ENCODE measurements around the gene C2CD4C. TPM values are rescaled to one million over a fixed set of nuclear protein-coding genes. Genes with fewer than 3 reads are reported as not detected.
A peak's percentile ranks its signal among the peaks of the same experiment; 100 is the strongest.

Gene C2CD4C
- total RNA-seq, 1 experiment from 2014 or later = 7.1 TPM

DNA sequence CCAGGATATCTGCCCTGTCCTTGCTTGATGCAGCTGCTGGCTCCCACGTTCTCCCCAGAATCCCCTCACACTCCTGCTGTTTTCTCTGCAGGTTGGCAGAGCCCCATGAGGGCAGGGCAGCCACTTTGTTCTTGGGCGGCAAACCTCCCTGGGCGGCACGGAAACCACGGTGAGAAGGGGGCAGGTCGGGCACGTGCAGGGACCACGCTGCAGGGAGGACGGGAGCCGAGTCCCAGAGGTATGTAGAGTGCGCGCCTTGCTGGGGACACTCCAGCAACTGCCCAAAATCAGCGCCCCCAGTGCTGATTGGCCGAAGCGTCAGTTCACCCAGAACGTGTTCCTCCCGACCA is 34.1 kb downstream of the C2CD4C start:
- Histone ChIP-seq H3K9me3 (ENCODE audit: control insufficient read depth in 1 of 2, insufficient read depth in 1 of 2, low read depth in 1 of 2, low read length in 2 of 2) (no peaks in the 10 kb centered on the region), H2AFZ (ENCODE audit: low read depth, low read length, poor library complexity, severe bottlenecking) (no peak overlapping the region), H3K36me3 (ENCODE audit: control insufficient read depth in 1 of 2, insufficient read depth in 2 of 2, low read length in 2 of 2) (no peaks in the 10 kb centered on the region), H3K4me1 (ENCODE audit: control insufficient read depth in 1 of 2, insufficient read depth in 2 of 2, low read length in 2 of 2) (peaks cover 3 to 5% of the 10 kb centered on the region in 2 experiments; a peak in 2 of 4 replicates), H3K27ac (ENCODE audit: low read depth, low read length) (no peak overlapping the region), H3K9ac (ENCODE audit: low read length) (no peak overlapping the region), H3K4me3 (replicated peaks in 1 of 2; ENCODE audit: low read depth in 1 of 2, low read length in 2 of 2) (no peak overlapping the region), H3K27me3 (ENCODE audit: insufficient read depth, low read length) (no peaks in the 10 kb centered on the region), H3K9me2 (ENCODE audit: insufficient read depth) (no peaks in the 10 kb centered on the region), H4K20me1 (ENCODE audit: insufficient read depth) (no peaks in the 10 kb centered on the region), H3K4me2 (ENCODE audit: low read length) (no peak overlapping the region), H3K79me2 (ENCODE audit: insufficient read depth, low read length) (no peaks in the 10 kb centered on the region)
- DNase-seq (ENCODE audit: low read depth, low spot score) = no peak
- ChIA-PET POLR2A (no interaction called here), CTCF (interaction anchor here (0.5 kb wide), 1 partner anchor 131 kb away, joined by 4 read pairs; no protein-coding TSS in a partner anchor), RAD21 (ENCODE audit: low non-redundant PET in 1 of 2, low total read pairs in 2 of 2, uncharacterized antibody in 2 of 2, unreplicated experiment in 2 of 2) (no interaction called here)
- BruUV-seq (replicated peaks) = no TSS peak
- no peak for ATAC-seq
- intact Hi-C loops (cut with micrococcal nuclease) = no loop called here
- TF ChIP-seq EZH2 (IDR thresholded peaks at IDR 0.05) = no peak
- TF ChIP-seq SP1 (IDR thresholded peaks at IDR 0.05; ENCODE audit: low read depth) = no peak
- no peak for TF ChIP-seq YY1 (IDR thresholded peaks at IDR 0.05; ENCODE audit: extremely low read depth, insufficient replicate concordance, low read depth, low read length)
- no peak for TF ChIP-seq TCF7L2 (IDR thresholded peaks at IDR 0.05; ENCODE audit: borderline replicate concordance, extremely low read depth, insufficient read depth, insufficient read length)
- TF ChIP-seq POLR2A (IDR thresholded peaks at IDR 0.05; ENCODE audit: borderline replicate concordance, extremely low read depth, insufficient read depth, insufficient read length) = no peak
- no peak for TF ChIP-seq CEBPB (IDR thresholded peaks at IDR 0.05; ENCODE audit: low read depth)
- no peak for TF ChIP-seq SIN3A (IDR thresholded peaks at IDR 0.05; ENCODE audit: low read depth)

- H3K36me3 ChIP-seq (ENCODE audit: control insufficient read depth in 1 of 2, insufficient read depth in 2 of 2, low read length in 2 of 2) = no peaks in the 10 kb centered on the region
- POLR2A ChIA-PET = no interaction called here
- no TSS peak for BruUV-seq (replicated peaks)
- RAD21 ChIA-PET (ENCODE audit: low non-redundant PET in 1 of 2, low total read pairs in 2 of 2, uncharacterized antibody in 2 of 2, unreplicated experiment in 2 of 2) = no interaction called here
- no peaks in the 10 kb centered on the region for H4K20me1 ChIP-seq (ENCODE audit: insufficient read depth)
- H2AFZ ChIP-seq (ENCODE audit: low read depth, low read length, poor library complexity, severe bottlenecking) = no peak overlapping the region
- CTCF ChIA-PET = interaction anchor here (0.5 kb wide), 1 partner anchor 132 kb away, joined by 4 read pairs; no protein-coding TSS in a partner anchor
- H3K4me1 ChIP-seq (ENCODE audit: control insufficient read depth in 1 of 2, insufficient read depth in 2 of 2, low read length in 2 of 2) = peaks cover 3 to 5% of the 10 kb centered on the region in 2 experiments; a peak in 2 of 4 replicates
- no peaks in the 10 kb centered on the region for H3K9me3 ChIP-seq (ENCODE audit: control insufficient read depth in 1 of 2, insufficient read depth in 1 of 2, low read depth in 1 of 2, low read length in 2 of 2)
- H3K27ac ChIP-seq (ENCODE audit: low read depth, low read length) = no peak overlapping the region
- intact Hi-C loops (cut with micrococcal nuclease) = no loop called here
- no peak overlapping the region for H3K9ac ChIP-seq (ENCODE audit: low read length)
- no peak overlapping the region for H3K4me3 ChIP-seq (replicated peaks in 1 of 2; ENCODE audit: low read depth in 1 of 2, low read length in 2 of 2)
- H3K4me2 ChIP-seq (ENCODE audit: low read length) = 0 out of 2 replicates have a peak overlapping the region, but pooled peaks have one; percentile 19
- no peaks in the 10 kb centered on the region for H3K79me2 ChIP-seq (ENCODE audit: insufficient read depth, low read length)
- DNase-seq (ENCODE audit: low read depth, low spot score) (no peak), ATAC-seq (peak; percentile 14; the same call in 1 of the 2 replicates)
- no peaks in the 10 kb centered on the region for H3K27me3 ChIP-seq (ENCODE audit: insufficient read depth, low read length)
- H3K9me2 ChIP-seq (ENCODE audit: insufficient read depth) = no peaks in the 10 kb centered on the region
- no peak for TF ChIP-seq EZH2phosphoT487 (IDR thresholded peaks at IDR 0.05; ENCODE audit: borderline replicate concordance)
- TF ChIP-seq POLR2AphosphoS5 (IDR thresholded peaks at IDR 0.05; ENCODE audit: low read depth, low read length) = no peak
- no peak for TF ChIP-seq SIN3A (IDR thresholded peaks at IDR 0.05; ENCODE audit: low read depth)
- no peak for TF ChIP-seq JUND (IDR thresholded peaks at IDR 0.05)
- TF ChIP-seq SP1 (IDR thresholded peaks at IDR 0.05; ENCODE audit: low read depth) = no peak
- TF ChIP-seq CEBPB (IDR thresholded peaks at IDR 0.05; ENCODE audit: low read depth) = no peak
- no peak for TF ChIP-seq SRF (IDR thresholded peaks at IDR 0.05; ENCODE audit: low read depth)
- no peak for TF ChIP-seq FOSL1 (IDR thresholded peaks at IDR 0.05; ENCODE audit: low read depth)
- TF ChIP-seq YY1 (IDR thresholded peaks at IDR 0.05; ENCODE audit: extremely low read depth, insufficient replicate concordance, low read depth, low read length) = no peak
- no peak for TF ChIP-seq EGR1 (IDR thresholded peaks at IDR 0.05; ENCODE audit: low read depth)
- TF ChIP-seq ZNF274 (IDR thresholded peaks at IDR 0.05; ENCODE audit: low read depth, low read length) = no peak
- TF ChIP-seq ATF3 (IDR thresholded peaks at IDR 0.05) = no peak
- TF ChIP-seq EZH2 (IDR thresholded peaks at IDR 0.05) = no peak
- no peak for TF ChIP-seq CTCF (IDR thresholded peaks at IDR 0.05 in 2 of 3, conservative IDR thresholded peaks at IDR 0.05 in 1 of 3; ENCODE audit: borderline replicate concordance in 1 of 3, insufficient read depth in 1 of 3, low read depth in 2 of 3, low read length in 2 of 3)
- no peak for TF ChIP-seq CBX3 (IDR thresholded peaks at IDR 0.05; ENCODE audit: low read depth)
Measured at GRCh38 chr19:374183-374885, 34.6 kb downstream of the C2CD4C start.

All from HCT116 (cell line).